DMS 273 (cell line): Measurements from ENCODE around the gene IL7R.
"Not testable (repeated sequence)": the region's sequence is repeated elsewhere in the genome, so short reads cannot be mapped to it uniquely, and the experiment has no call there.

Experiments
- DNase-seq: peaks from one replicate; lab custom pipeline; 2025; ENCODE audit not compliant: unreplicated experiment; lab: John Stamatoyannopoulos, UW

The IL7R gene

DNA sequence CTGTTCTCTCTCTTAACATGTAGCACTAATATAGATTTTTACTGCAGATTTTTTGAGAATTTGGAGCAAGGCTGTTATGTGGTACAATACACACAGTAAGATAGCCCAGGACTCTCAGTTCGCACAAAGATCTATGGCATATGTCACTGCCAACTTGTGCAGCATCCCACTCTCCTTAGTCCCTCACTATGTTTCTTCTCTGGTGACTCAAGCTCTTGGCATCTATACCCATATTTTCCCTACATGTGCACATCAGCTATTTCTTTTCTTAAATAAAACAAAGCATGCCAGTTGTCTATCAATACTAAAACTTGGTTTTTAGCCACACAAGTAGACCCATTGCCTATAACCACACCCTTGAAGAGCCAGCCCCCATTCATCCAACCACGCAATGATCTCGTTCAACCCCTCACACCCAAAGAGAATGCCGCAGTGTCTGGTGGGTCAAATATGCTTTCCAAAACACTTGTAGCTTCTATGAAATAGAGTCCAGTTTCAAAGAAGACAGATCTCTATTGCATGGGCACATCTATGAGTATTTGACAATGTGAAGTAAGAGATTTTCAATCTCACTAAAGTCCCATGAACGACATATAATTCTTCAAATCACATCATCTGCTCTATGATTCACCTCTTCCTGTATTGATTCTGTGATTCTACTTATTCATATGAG lies 18.2 kb upstream of the IL7R start:
- DNase-seq: no peak

- DNase-seq: no peak
Measured at GRCh38 chr5:35842856-35843255, 13.8 kb upstream of the IL7R start.

GRCh38 chr5:35845508-35845907 lies 11.2 kb upstream of the IL7R start:
- DNase-seq: peak; percentile 14

GRCh38 chr5:35847491-35847890 lies 9.2 kb upstream of the IL7R start:
- DNase-seq: no peak

GRCh38 chr5:35847961-35848360 lies 8.7 kb upstream of the IL7R start:
- DNase-seq: no peak

DNA sequence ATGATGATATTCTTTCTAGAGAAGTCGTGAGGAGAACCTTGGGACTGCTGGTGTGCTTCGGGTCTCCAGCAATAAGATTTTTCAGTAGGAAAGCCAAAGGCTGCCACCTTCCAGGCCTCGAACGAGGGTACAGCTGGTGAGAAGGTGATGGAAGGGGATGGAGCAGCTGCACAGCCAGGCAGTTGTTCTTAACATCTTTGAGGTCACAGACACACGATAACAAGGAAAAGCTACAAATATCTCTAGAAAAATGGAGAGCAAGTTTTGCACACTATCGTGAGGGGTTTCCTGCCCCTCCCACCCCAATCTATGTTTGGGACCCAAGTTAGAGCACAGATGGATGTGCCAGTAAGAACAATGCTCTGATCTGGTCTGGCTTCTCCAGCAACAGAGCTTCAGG lies 6.8 kb upstream of the IL7R start:
- DNase-seq: no peak

GRCh38 chr5:35850967-35851680 lies 5.6 kb upstream of the IL7R start:
- DNase-seq: no peak

GRCh38 chr5:35852084-35852734 lies 4.5 kb upstream of the IL7R start:
- DNase-seq: no peak

DNA sequence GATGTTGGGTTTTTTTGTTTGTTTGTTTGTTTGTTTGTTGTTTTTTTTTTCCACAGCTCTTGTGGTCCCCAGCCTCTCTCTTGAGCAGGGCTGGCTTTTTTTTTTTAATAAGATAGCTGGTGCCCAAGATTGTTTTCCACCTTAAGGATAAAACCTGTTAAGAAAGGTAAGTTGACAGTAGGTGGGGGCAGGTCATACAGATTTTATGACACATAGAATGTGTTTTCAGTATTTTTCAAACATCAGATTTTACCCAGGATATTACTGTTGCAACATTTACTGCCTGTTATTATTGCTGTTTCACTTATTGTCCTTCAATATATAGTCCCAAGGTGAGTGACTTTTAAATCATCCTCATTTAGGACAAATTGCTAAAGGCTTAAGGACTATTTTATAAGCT lies 3.9 kb upstream of the IL7R start:
- DNase-seq: no peak

DNA sequence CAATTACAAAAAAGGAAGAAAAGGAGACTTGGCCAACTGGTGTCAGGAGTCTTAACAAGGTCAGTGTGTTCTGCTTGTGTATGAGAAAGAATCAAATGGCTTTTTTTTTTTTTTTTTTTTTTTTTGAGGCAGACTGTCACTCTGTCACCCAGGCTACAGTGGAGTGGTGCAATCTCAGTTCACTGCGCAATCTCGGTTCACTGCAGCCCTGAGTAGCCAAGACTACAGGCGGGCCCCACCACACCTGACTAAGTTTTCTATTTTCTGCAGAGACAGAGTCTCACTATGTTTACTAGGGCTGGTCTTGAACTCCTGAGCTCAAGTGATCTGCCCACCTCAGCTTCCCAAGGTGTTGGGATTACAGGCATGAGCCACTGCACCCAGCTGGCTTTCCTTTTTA lies 3.1 kb upstream of the IL7R start:
- no peak for DNase-seq

GRCh38 chr5:35854248-35854647 lies 2.4 kb upstream of the IL7R start:
- no peak for DNase-seq

DNA sequence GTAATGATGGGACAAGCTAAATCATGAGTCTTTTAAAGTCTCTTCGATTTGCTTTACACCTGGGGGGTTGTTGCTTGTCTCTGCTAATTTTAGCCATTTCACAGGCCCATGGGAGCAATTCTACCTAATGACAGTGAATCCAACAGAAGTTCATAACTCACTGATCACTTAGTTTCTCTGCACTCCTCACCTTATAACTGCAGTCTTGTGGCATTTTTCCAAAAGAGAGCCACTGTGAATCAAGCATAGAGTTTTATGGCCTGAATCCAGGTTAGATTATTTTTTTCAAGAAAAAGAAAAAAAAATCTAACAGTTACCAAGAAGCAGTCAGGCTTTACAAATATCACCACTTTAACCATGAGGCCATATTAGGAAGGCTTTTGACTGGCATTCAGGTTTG lies 1.5 kb upstream of the IL7R start:
- DNase-seq: no peak

DNA sequence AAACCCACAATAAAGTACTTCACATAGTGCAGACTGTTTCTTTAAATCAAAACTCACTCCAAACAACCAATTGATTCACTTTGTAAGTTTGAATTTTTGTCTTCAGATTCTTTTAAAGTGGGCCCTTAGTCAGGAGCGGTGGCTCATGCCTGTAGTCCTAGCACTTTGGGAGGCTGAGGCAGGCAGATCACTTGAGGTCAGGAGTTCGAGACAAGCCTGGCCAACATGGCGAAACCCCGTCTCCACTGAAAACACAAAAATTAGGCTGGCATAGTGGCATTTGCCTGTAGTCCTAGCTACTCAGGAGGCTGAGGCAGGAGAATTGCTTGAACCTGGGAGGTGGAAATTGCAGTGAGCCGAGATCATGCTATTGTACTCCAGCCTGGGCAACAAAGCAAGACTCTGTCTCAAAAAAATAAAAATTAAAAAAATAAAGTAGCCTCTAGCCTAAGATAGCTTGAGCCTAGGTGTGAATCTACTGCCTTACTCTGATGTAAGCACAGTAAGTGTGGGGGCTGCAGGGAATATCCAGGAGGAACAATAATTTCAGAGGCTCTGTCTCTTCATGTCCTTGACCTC lies 416 bp upstream of the IL7R start:
- DNase-seq: not testable (repeated sequence)

- DNase-seq: no peak
Measured at GRCh38 chr5:35857606-35858205, 1.0 kb downstream of the IL7R start.

- no peak for DNase-seq
Measured at GRCh38 chr5:35859101-35859661, 2.5 kb downstream of the IL7R start.

- DNase-seq: no peak
Measured at GRCh38 chr5:35860686-35861085, 4.0 kb downstream of the IL7R start.

GRCh38 chr5:35861718-35862117 lies 5.0 kb downstream of the IL7R start:
- no peak for DNase-seq

DNA sequence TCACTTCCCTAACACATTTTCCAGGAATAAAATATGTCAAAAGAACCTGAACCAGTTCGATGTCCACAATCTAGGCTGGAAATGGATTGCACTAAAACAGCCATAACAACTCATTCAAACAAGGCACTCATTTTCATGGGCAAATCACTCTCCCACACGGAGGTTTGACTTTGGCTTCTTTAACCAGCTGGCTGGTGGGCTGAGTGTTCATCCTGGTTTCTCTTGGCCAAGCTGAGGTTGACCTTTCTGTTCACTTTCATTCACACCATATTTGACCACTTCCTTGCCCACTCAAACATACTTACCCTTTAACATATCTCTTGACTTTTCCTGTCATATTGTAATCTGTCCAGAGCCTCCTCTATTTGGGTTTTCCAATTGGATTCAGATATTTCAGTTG lies 5.4 kb downstream of the IL7R start:
- no peak for DNase-seq

GRCh38 chr5:35863159-35863558 lies 6.5 kb downstream of the IL7R start:
- DNase-seq: no peak

GRCh38 chr5:35867998-35868397 lies 11.3 kb downstream of the IL7R start:
- DNase-seq: no peak

- DNase-seq: no peak
Measured at GRCh38 chr5:35869685-35870277, 13.1 kb downstream of the IL7R start.
